NCI-H1694 (cell line): ENCODE results near the gene APBA1.

Experiments
- DNase-seq: peaks from one replicate; lab custom pipeline; 2025; lab: John Stamatoyannopoulos, UW

The APBA1 gene

DNA sequence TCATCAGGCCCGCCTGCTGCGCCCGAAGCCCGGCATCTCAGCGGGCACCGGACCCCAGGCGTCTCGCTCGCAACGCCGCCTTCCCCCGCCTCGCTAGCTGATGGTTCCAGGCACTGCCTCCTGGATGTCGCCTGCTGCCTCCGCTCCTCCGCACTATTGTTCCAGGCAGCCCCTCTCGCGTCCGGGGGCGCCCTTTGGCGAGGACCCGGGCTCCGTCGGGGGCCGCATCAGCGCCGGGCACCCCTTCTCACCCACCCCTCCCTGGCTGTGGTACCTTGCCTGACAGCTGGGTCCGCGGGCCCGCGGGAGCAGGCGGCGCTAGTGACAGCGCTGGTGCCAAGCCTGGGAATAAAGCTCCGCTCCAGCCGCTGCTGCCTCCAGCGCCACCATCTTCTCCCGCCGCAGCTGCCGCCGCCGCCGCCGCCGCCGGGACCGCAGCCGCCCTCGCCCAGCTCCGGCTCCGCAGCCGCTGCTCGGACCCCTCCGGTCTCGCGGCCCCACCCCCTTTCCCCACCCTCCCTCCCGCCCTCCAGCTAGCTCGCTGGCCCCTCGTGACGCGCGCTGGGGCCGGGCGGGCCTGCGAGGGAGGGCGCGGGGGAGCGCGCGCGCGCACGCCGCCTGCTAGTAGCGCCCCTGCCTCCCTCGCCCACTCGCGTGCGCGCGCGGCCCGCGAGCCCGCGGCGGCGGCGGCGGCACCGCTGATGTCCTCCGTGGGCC lies at the start of gene APBA1:
APBA1 (minus strand) TSS at position 493 of the 717 bp plus-strand sequence.
- no peak for DNase-seq

DNA sequence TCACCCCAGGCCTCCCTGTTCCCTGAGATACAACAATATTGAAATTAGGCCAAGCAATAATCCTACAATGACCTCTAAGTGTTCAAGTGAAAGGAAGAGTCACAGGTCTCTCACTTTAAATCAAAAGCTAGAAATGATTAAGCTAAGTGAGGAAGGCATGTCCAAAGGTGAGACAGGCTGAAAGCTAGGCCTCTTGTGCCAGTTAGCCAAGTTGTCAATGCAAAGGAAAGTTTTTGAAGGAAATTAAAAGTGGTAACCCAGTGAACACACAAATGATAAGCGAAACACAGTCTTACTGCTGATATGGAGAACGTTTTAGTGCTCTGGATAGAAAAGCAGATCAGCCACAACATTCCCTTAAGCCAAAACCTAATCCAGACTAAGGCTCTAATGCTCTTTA lies 47.8 kb upstream of the APBA1 start:
- DNase-seq: no peak

DNA sequence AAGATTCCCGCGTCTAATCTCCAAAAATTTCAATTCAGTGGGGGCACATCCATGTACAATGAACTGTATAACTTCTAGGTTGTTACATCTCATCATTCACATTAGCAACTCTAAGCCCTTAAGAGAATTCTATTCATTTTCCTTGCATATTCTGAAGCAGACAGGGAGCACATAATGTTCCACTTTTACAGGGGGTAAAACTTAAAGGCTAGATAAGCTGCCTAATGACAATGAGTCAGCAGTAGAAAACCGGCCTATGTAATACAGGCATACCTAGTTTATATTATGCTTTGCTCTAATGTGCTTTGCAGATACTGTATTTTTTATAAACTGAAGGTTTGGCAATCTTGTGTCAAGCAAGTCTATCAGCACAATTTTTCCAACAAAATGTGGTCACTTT lies 47.2 kb upstream of the APBA1 start:
- DNase-seq: no peak

DNA sequence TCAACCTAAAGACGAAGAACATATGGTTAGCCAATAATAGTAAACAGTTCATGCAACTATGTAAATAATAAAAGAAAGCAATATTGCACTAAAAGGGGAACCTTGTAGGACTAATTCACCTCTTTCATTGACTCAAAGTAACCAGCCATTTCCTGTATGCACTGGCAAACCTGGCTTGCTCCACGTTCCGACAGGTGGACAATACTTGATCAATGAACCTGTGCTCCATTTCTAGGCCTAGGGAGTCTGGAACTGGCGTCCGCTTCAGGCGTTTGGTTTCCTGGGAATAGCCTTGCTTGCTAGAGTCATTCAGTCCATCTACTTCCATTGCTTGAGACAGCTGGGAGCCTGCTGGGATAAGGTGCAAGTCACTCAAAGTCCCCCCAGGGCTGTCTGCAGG lies 46.0 kb upstream of the APBA1 start:
- DNase-seq: no peak

DNA sequence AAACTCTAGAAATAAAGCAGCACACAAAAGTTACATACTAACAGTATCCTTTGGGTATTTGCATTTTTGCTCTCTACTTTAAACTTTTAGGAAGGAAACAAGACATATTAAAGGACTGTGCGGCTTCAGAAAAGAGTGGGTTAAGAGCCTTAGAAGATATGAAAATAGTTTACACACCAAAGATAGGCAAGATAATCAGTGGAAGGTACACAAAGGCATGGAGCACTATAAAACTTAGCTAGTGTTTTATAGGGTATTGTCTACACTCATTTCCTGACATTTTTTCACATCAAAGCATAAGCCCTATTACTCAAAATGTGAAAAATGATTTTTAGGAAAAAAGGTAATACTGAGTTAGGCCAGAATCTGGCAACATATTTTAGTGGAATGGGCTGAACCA lies 43.7 kb upstream of the APBA1 start:
- no peak for DNase-seq

DNA sequence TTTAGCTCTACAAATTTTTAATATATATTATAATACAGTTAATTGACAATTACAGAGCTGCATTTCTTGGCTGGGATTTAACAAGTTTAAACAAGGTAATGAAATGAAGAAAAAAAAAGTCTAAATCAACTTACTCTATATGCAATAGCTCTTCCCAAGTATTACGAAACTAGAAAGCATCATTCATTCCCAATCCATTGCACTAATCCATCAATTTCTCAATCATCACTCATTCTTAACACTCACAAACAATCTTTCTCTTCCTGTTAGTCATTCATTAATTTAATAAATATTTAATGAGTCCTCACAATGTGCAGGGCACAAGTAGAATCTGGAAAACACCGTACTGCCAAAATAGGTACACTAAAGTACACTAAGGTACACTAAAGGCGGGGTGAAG lies 42.9 kb upstream of the APBA1 start:
- no peak for DNase-seq

DNA sequence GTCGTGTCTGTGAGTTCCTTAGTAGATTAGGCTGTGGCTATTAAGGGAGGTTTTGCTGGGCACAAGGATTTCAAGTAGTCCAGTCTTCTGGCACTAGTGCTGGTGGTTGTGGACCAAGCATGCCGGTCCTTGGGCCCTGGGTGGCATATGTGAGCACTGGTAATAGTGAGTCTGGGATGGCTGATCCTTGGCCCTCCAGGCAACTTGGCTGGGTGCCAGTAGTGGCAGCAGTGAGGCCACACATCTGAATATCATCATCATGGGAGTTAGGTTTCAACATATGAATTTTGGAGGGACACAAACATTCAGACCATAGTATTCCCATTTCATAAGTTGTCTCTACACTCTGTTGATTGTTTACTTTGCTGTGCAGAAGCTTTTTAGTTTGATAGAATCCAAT lies 25.3 kb upstream of the APBA1 start:
- DNase-seq: no peak

DNA sequence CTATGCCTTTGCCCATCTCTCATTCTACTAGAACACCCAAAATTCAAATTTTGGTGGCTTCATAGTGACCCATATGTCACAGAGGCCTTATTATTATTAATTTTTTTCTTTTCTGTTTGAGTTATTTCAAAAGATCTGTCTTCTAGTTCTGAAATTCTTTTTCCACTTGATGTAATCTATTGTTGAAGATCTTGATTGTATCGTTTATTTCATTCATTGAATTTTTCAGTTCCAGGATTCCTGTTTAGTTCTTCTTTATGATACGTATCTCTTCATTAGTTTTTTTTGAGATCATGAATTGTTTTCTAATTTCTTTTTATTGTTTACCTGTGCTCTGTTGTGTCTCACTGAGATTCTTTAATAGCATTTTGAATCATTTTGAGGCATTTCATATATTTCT lies 24.6 kb upstream of the APBA1 start:
- DNase-seq: no peak

DNA sequence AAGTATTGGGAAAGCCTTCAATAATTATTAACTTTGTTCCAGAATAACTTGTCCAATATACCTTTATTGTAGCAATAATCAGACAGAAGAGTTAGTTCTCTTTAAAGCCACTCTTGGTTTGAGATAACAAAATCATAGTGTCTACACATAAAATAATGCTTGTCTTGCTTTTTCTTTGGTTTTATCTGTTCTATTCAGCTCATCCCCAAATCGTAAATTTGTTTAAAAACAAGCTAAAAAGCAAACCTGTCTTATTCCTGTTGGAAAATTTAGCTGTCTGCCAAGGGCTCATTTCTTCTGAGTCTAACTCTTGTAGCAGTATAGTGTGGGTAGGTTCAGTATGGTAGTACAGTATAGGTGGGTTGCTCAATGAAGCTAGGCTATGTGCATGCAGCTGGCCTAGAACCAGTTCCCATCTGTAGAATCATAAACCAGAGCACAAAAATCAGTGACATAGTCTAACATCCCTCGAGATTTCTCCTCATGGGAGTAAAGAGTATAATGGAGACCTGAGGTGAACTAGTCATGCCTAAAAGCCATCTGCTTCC lies 17.9 kb upstream of the APBA1 start:
- DNase-seq: no peak

DNA sequence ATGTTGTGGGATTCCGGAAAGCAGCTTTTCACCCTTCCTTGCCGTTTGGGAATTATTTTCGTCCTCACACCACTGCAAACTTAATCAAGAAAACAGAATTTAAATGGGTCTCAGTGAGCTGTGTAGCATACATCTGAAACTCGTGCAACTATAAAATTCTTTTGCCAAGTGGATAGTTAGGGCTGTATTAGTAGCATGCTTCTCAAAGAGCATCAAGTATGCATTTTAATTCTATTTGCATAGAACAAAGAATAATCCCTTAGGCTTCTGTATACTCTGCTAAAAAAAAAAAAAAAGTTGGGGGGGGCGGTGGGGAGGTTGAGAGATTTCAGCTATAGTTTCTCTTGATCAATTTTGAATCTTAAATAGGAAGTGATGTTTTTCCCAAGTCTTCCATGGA lies 11.8 kb upstream of the APBA1 start:
- no peak for DNase-seq

DNA sequence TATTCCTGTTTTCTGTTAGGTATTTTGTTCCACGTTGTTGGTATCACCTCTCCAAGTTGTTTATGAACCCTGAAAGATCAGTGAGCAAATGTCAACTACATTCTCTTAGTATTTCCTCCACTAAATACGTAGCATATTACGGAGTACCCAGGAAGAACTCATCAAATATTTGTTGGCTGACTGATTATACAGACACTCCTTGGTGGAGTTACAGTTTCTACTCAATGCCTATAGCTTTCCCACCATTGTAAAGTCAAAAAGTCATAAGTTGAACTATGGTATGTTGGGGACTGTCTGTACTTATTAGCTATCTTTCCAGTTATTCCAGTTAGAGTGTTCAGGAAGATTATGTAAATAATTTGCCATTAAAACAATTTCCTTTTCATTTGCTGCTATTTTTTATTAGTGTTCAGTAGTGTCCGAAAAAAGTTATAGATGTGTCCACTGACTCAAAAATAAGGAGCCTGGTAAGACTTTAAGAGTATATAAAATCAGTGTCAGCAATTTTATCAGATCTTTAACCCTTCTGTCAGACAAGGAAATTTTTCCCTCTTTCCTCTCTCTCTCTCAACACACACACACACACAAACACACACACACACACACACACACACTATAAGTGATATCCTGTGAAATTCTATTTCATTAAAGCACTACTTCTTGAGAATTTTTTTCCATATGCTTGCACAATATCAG lies 6.8 kb upstream of the APBA1 start:
- DNase-seq: no peak

DNA sequence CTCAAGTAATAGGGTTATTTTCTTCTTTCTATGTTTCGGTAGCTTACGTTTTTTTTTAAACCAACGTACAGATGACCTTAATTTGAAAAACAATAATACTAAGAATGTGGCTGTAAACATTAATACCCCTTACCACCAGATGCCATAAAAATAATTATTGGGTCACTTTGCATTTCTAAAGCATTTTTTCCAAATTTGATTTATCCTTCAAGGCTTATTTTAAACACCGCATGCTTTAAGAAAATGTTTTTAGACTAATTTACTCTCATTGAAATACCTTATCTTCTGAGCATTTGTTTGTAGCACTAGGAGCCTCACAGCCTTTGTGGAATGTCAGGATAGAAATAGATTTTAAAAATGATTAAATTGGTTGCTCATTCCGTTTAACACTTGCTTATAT lies 5.8 kb upstream of the APBA1 start:
- DNase-seq: no peak

DNA sequence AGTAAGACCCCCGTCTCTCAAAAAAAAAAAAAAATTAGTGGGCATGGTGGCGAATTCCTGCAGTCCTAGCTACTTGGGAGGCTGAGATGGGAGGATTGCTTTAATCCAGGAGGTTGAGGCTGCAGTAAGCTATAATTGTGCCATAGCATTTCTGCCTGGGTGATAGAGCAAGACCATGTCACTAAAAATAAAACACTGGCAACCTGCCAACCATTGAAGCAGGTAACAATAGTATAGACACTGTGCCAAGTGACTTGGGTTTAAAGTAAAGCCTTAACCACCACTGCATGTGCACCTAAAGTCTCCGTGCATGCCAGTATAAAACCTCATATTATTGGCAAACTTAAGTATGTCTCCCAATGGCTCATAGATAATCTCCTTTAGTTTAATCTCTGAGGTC lies 3.4 kb upstream of the APBA1 start:
- no peak for DNase-seq

DNA sequence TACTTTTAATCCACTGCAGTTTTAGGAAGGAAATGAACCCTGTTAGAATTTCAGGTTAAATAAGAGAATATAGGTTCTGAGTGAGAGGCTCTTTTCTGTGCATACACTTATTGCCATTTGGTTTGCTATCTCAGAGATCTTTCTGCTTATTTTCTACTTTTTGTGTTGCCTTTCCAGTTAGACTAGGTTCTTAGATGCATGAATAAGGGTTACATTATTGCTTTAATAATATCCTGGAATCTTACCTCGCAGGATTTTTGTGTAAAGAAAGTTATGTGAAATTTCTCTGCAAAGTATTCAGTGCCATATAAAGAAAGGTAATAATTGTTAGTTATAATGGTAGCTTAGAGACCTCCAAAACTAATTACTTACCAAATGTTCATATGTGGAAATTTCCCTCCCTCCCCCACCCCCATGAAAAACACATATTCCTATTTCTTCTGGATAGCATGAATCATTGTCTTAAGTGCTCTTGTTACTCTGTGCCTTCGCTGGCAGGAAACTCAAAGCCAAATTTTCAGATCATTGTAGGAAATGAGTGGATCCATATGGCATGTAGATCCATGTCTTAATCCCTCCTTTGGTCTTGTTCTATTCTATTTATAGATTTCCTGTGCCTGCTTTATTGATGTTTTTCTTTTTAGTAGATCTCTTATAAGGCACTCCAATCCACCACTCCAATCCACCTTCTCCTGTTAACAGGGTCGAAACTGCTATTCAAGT lies 2.7 kb upstream of the APBA1 start:
- no peak for DNase-seq

DNA sequence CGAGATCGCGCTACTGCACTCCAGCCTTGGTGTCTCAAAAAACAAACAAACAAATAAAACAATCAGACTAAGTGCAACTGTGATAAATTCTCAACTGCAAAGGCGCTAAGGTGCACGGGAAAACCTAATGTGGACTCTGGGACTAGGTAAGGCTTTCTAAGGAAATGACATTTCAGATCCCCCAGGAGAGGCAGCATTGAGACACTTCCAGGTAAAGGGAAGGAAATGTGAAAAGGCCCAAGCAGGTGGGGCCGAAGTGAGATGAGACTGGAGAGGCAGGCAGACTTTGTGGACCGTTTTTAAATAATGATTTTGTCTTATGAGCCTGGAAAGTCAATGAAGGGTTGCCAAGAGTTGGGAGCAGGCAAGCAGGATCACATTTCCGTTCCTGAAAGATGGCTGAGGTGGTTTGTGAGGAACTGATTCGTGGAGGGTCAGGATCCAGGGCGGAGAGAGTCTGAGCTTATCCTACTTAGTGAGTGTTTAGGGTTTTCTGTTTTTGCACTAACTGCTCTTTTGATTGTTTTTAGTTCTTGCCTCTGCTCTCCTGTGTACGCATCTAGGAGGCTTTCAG lies 2.0 kb upstream of the APBA1 start:
- no peak for DNase-seq

DNA sequence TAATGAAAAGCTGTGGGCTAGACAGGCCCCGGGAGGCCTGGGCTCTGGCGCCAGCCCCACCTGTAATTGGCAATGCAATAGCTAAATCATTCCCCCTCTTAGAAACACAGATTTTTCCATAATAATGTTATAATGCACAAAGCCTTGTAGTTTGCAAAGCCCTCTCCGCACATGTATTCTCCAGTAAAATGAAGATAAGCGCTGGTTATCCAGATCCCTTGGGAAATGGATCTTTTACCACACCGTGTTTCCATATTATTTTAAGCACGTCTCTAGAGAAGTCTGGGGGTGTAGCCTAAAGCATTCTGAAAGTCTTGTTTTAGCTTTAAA lies 1.1 kb upstream of the APBA1 start:
- no peak for DNase-seq

DNA sequence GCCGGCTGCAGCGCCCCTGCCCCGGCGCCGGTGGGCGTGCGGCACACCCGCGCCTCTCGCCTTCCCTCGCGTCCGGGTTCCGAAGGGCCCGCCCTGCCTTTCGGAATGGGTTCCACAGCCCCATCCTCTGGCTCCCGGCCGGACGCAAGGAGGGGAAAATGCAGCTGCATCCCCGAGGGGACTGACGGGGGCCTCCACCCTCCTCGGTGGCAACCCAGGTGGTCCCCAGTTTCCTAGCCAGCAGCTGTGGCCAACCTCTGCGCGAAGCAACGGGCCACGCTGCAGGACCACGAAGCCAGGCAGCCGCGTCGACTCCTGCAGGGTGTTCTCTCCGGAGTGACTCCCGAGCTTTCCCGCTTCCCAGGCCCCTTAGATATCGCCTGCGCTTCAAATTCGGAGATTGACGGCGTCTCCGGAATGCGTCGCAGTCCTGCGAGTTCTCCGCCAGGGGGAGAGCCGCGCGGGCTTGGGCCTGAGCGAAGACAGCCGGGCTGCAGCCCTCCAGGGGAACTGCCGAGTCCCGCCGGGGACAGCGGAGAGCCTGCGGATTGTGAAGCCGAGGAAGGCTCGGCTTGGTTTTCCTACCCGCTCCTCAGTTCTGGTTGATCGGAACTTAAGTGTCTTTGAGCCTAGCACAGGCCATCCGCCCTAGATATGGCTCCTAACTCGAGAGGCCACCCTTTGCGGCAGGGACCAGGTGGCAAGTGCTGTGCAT lies 582 bp upstream of the APBA1 start:
- peak; percentile 58 for DNase-seq

DNA sequence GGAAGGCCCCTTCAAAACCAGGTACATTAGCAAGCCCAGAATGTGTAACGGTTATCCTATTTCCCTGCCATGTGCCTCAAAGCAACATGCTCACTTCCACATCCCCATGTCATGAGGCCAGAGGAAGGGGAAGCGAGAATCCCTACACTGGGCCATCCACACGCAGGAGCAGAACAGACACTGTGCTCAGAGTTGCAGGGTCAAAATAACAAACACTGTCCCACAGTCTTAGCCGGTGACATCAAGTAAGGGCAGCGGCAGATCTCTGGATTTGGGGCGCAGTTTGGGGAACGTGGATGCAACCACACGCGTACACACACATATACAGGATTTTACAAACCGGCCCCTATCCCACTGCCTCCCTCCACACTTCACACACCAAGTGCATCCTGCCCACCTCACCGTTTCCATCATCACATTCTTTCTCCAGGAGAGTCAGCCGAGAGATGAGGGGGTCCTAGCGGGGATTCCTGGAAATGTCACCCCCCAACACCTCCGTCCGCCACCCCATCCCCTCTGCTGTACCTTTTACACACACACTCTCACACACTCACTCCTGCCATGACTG lies 776 bp downstream of the APBA1 start:
- DNase-seq: no peak

DNA sequence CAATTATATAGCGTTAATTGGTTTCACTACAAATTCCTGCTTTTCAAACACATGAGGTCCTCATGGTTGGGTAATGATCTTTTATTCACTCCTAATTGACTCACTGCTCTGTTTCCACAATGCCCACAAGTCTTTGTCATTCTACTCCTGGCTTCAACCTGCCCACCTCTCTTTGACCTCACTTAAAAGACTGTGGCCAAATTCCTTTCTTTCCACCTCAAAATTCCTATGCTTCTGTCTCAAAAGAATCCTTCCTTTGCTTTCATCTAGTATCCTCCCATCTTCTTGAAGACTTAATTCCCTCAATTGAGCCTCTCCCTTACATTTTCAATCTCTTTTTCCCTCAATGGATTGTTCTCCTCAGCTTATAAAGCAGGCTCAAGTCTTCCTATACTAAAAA lies 4.9 kb downstream of the APBA1 start:
- no peak for DNase-seq

DNA sequence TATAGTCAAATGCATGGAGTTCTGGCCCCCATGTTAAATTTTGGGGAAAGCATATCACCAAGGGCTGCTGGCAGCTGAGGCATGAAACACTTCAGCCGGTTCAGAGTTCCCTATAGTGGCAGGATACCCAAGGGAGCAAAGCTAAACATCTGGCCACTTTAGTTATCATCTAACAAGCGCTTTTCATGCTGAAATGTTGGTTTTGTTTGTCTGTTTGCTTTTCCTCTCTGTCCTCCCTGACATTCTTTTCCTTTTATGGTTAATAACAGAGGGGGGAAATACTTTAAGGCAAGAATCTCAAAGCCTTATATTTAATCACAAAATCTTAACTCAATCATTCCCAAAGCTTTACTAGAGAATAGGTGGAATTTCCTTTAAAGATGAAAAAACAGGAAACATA lies 11.9 kb downstream of the APBA1 start:
- DNase-seq: no peak

DNA sequence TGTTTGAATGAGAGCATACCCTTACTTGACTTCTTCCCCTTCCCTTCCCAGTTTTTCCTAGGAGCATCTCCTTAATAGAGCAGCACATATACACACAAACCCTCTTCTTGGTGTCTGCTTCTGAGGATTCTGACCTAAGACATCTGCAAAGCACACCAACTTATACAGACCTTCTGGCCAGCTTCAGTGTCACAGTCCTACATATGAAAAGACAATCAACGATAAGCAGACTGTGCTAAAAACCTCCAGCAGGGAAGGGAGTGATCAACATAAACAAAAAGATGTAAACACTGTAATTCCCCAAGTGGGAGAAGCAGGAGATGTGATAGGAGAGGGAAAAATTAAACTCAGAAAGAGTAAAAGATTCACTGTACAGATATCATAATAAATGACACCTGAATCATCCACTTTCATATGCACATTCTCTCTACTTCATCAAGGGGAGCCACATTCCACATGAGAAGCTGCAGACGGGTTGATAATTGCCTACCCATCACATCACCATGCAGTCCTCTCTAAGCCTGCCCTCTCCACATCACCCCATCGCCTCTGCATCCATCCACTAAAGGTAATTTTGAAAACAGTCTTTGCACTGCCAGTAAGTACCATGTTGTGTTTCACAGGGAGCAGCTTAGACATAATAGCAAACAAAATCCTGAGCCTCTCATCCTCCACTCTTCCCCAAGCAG lies 13.0 kb downstream of the APBA1 start:
- no peak for DNase-seq
